HCT116 (cell line): Measurements from ENCODE around the gene WASF2. TPM values are rescaled to one million over a fixed set of nuclear protein-coding genes. Genes with fewer than 3 reads are reported as not detected.

ENCODE experiments used
- ATAC-seq: fragments of 200-7000 bp; cut with Tn5 transposase; 2 replicates; pipeline ENCODE4 v1.9.1; 2020; ENCODE audit warnings: mild to moderate bottlenecking, moderate library complexity
- BruUV-seq: library from RNA; stranded (reverse); fragments of 400-500 nt; replicated peaks from 2 replicates; lab custom pipeline; 2021; lab: Mats Ljungman, UMichigan
- CTCF ChIA-PET: fragments of 300-600 bp; sonication (Branson Sonifier 250); formaldehyde crosslinking; loops from one replicate; lab custom pipeline; 2021; ENCODE audit warnings: antibody characterized with exemption; lab: Charles Lee
- POLR2A ChIA-PET: fragments of 300-600, 350-600 bp; sonication (Branson Sonifier 250); formaldehyde crosslinking; loops from one replicate; lab custom pipeline; 2021; ENCODE audit warnings: antibody characterized with exemption; lab: Charles Lee
- RAD21 ChIA-PET, 2 experiments: fragments of 300-600 bp; sonication (Branson Sonifier 250); formaldehyde crosslinking; loops; one replicate each; lab custom pipeline; 2023; ENCODE audit warnings: low total read pairs in 2 of 2; ENCODE audit not compliant: uncharacterized antibody in 2 of 2, unreplicated experiment in 2 of 2, low non-redundant PET in 1 of 2; lab: Charles Lee
- DNase-seq: peaks from one replicate; pipeline ENCODE4 v3.0.0-alpha.2; 2010; ENCODE audit warnings: low read depth, low spot score
- H2AFZ ChIP-seq: fragments of 200-600 bp; shearing (Covaris generic), sonication (generic); 2 replicates; pipeline ENCODE4 v1.6.1; 2017; ENCODE audit warnings: low read depth, mixed run types, mixed read lengths, antibody characterized with exemption, low read length; ENCODE audit not compliant: poor library complexity, severe bottlenecking
- H3K27ac ChIP-seq: 2 replicates; pipeline ENCODE4 v1.5.1; 2012; ENCODE audit warnings: low read depth, low read length
- H3K27me3 ChIP-seq: fragments of 200-600 bp; sonication (generic); 2 replicates; pipeline ENCODE4 v1.6.1; 2016; ENCODE audit warnings: mixed run types, low read length, mixed read lengths; ENCODE audit not compliant: insufficient read depth
- H3K36me3 ChIP-seq, 2 experiments: fragments of 200-500 bp in 1 of 2; fragments of 200-600 bp in 1 of 2; sonication (Bioruptor generic) in 1 of 2; sonication (generic) in 1 of 2; 2 replicates each; pipeline versions ENCODE4 v1.5.1 to v1.6.1; 2014 to 2016; ENCODE audit warnings: low read length in 2 of 2, inconsistent platforms in 1 of 2, mixed read lengths in 1 of 2, mixed run types in 1 of 2; ENCODE audit not compliant: insufficient read depth in 2 of 2, control insufficient read depth in 1 of 2
- H3K4me1 ChIP-seq, 2 experiments: fragments of 200-600 bp in 1 of 2; sonication (generic) in 1 of 2; 2 replicates each; pipeline versions ENCODE4 v1.5.1 to v1.6.1; 2012 to 2017; ENCODE audit warnings: low read length in 2 of 2, inconsistent platforms in 1 of 2, mild to moderate bottlenecking in 1 of 2, mixed read lengths in 1 of 2, mixed run types in 1 of 2, moderate library complexity in 1 of 2; ENCODE audit not compliant: insufficient read depth in 2 of 2, control insufficient read depth in 1 of 2
- H3K4me2 ChIP-seq: fragments of 200-600 bp; sonication (generic); 2 replicates; pipeline ENCODE4 v1.6.1; 2017; ENCODE audit warnings: mixed run types, low read length, mixed read lengths
- H3K4me3 ChIP-seq, 2 experiments: fragments of 200-600 bp in 1 of 2; sonication (generic) in 1 of 2; replicated peaks in 1 of 2; 2 replicates each; pipeline ENCODE4 v1.5.1; 2011 to 2016; ENCODE audit warnings: low read length in 2 of 2, control low read depth in 1 of 2, low read depth in 1 of 2, mild to moderate bottlenecking in 1 of 2, mixed read lengths in 1 of 2, mixed run types in 1 of 2
- H3K79me2 ChIP-seq: fragments of 200-600 bp; sonication (generic); 2 replicates; pipeline ENCODE4 v1.6.1; 2017; ENCODE audit warnings: mild to moderate bottlenecking, mixed run types, low read length, moderate library complexity, mixed read lengths; ENCODE audit not compliant: insufficient read depth
- H3K9ac ChIP-seq: fragments of 200-600 bp; sonication (generic); 2 replicates; pipeline ENCODE4 v1.6.1; 2016; ENCODE audit warnings: low read length, mixed read lengths
- H3K9me2 ChIP-seq: fragments of 200-600 bp; sonication (generic), shearing (Covaris generic); 2 replicates; pipeline ENCODE4 v1.6.1; 2017; ENCODE audit warnings: mixed run types, mild to moderate bottlenecking, moderate library complexity; ENCODE audit not compliant: insufficient read depth
- H3K9me3 ChIP-seq, 2 experiments: fragments of 200-500 bp in 1 of 2; fragments of 200-600 bp in 1 of 2; sonication (Bioruptor generic) in 1 of 2; sonication (generic) in 1 of 2; 2 replicates each; pipeline ENCODE4 v1.6.1; 2014 to 2017; ENCODE audit warnings: low read length in 2 of 2, mixed read lengths in 2 of 2, inconsistent platforms in 1 of 2, low read depth in 1 of 2, mild to moderate bottlenecking in 1 of 2, mixed run types in 1 of 2, moderate library complexity in 1 of 2; ENCODE audit not compliant: control insufficient read depth in 1 of 2, insufficient read depth in 1 of 2
- H4K20me1 ChIP-seq: fragments of 200-600 bp; sonication (generic), shearing (Covaris generic); 2 replicates; pipeline ENCODE4 v1.6.1; 2017; ENCODE audit warnings: mixed run types, mild to moderate bottlenecking, moderate library complexity; ENCODE audit not compliant: insufficient read depth
- CTCF ChIP-seq, 3 experiments: fragments of 200-600 bp in 1 of 3; sonication (generic) in 1 of 3; IDR thresholded peaks in 2 of 3; conservative IDR thresholded peaks in 1 of 3; 2 replicates each; pipeline ENCODE4 v1.5.1; 2012 to 2017; ENCODE audit warnings: low read depth in 2 of 3, low read length in 2 of 3, antibody characterized with exemption in 1 of 3, borderline replicate concordance in 1 of 3, control low read depth in 1 of 3, mild to moderate bottlenecking in 1 of 3, mixed read lengths in 1 of 3, mixed run types in 1 of 3, moderate library complexity in 1 of 3; ENCODE audit not compliant: insufficient read depth in 1 of 3
- EGR1 ChIP-seq: IDR thresholded peaks from 2 replicates; pipeline ENCODE4 v1.6.1; 2012; ENCODE audit warnings: low read depth
- ELF1 ChIP-seq: IDR thresholded peaks from 2 replicates; pipeline ENCODE4 v1.6.1; 2012; ENCODE audit warnings: low read depth, borderline replicate concordance
- RAD21 ChIP-seq: IDR thresholded peaks from 2 replicates; pipeline ENCODE4 v1.6.1; 2012; ENCODE audit warnings: low read depth, mild to moderate bottlenecking
- SIN3A ChIP-seq: IDR thresholded peaks from 2 replicates; pipeline ENCODE4 v1.6.1; 2012; ENCODE audit warnings: low read depth
- SP1 ChIP-seq: IDR thresholded peaks from 2 replicates; pipeline ENCODE4 v1.6.1; 2012; ENCODE audit warnings: low read depth
- TCF7L2 ChIP-seq: IDR thresholded peaks from 2 replicates; pipeline ENCODE4 v1.7.0; 2011; ENCODE audit warnings: borderline replicate concordance, inconsistent platforms; ENCODE audit not compliant: insufficient read depth, insufficient read length; ENCODE audit errors: extremely low read depth
- YY1 ChIP-seq: IDR thresholded peaks from 2 replicates; pipeline ENCODE4 v1.6.1; 2011; ENCODE audit warnings: low read length, low read depth, moderate library complexity, mild to moderate bottlenecking; ENCODE audit not compliant: insufficient replicate concordance; ENCODE audit errors: extremely low read depth
- ZFX ChIP-seq: fragments of 450-650 bp; IDR thresholded peaks from 2 replicates; pipeline ENCODE4 v1.6.1; 2017
- intact Hi-C: fragments of 100-400 bp; cut with micrococcal nuclease; formaldehyde crosslinking; loops from 2 replicates; pipeline ENCODE4 v1.10.0; 2022
- total RNA-seq: library from RNA; stranded (reverse); gene quantifications from one replicate; pipeline ENCODE4 v1.2.1, GENCODE V29; 2021; ENCODE audit not compliant: unreplicated experiment
- TF ChIP-seq, protein P1 (sequence below): IDR thresholded peaks from 2 replicates; pipeline ENCODE4 v1.6.1; 2012

WASF2 gene
- total RNA-seq, 1 experiment from 2014 or later = 111 TPM

GRCh38 chr1:27392096-27392777 lies 97.7 kb downstream of the WASF2 start, which contains the start of gene GPR3:
GPR3 (plus strand) TSS chr1:27392622; CDS start chr1:27393799, 1,177 bp downstream.
- peak; percentile 81 for ATAC-seq
- H3K4me1 ChIP-seq = peaks cover 17 to 43% of the 10 kb centered on the region in 2 experiments
- H4K20me1 ChIP-seq = no peaks in the 10 kb centered on the region
- peak within 1 kb of the TSS; percentile 96 to 99 for H3K4me3 ChIP-seq
- H3K27ac ChIP-seq = peak within 1 kb of the TSS; percentile 88
- peaks cover 0 to 12% of the 10 kb centered on the region in 2 experiments; a peak in 1 of 4 replicates for H3K36me3 ChIP-seq
- H3K9ac ChIP-seq = peak within 1 kb of the TSS; percentile 100
- peak within 1 kb of the TSS; percentile 86 for H3K4me2 ChIP-seq
- POLR2A ChIA-PET = interaction anchor here (0.6 to 1.9 kb wide), 6 partner anchors 10 to 700 kb away, joined by 3 to 8 read pairs (median 4); partner anchors contain the start of genes AHDC1, CD164L2 and MAP3K6
- no peaks in the 10 kb centered on the region for H3K9me2 ChIP-seq
- H3K9me3 ChIP-seq = no peaks in the 10 kb centered on the region
- no TSS peak for BruUV-seq
- intact Hi-C loops = loop anchor here (2.0 kb wide), 1 partner anchor 347 kb away; no protein-coding TSS in a partner anchor
- DNase-seq = peak; percentile 84
- H2AFZ ChIP-seq = no peak within 1 kb of the TSS
- peaks cover 25% of the 10 kb centered on the region for H3K79me2 ChIP-seq
- peak; percentile 58 for TF ChIP-seq SP1
- peak; percentile 28 for TF ChIP-seq YY1
- no peak; the same call in 1 of the 2 replicates for TF ChIP-seq ZFX
- TF ChIP-seq EGR1 = peak; percentile 63; the same call in 1 of the 2 replicates
- peak; percentile 49 for TF ChIP-seq RAD21
- no peak for TF ChIP-seq ELF1
- TF ChIP-seq TCF7L2 = peak; percentile 91
- peak; percentile 42 to 70 (median 43); a peak in 5 of 6 replicates for TF ChIP-seq CTCF (IDR thresholded peaks at IDR 0.05 in 2 of 3, conservative IDR thresholded peaks at IDR 0.05 in 1 of 3; ENCODE audit: borderline replicate concordance in 1 of 3, insufficient read depth in 1 of 3, low read depth in 2 of 3, low read length in 2 of 3)
- TF ChIP-seq, protein P1, sequence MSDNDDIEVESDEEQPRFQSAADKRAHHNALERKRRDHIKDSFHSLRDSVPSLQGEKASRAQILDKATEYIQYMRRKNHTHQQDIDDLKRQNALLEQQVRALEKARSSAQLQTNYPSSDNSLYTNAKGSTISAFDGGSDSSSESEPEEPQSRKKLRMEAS = peak; percentile 78; the same call in 1 of the 2 replicates
- TF ChIP-seq SIN3A = 0 out of 2 replicates have a peak, but pooled peaks have one; percentile 59
- CTCF ChIA-PET = interaction anchor here (0.9 to 3.0 kb wide), 13 partner anchors 20 to 346 kb away, joined by 3 to 28 read pairs (median 7); partner anchors contain the start of genes MAP3K6 and SYTL1
- H3K27me3 ChIP-seq = no peaks in the 10 kb centered on the region
- RAD21 ChIA-PET = interaction anchor here in 1 of 2 experiments (0.6 to 0.9 kb wide), 2 partner anchors 96 to 349 kb away, joined by 3 read pairs; no protein-coding TSS in a partner anchor
